GM21619 (cell line): ENCODE data around the gene MIDN.
"Not testable (repeated sequence)": the region's sequence is repeated elsewhere in the genome, so short reads cannot be mapped to it uniquely, and the experiment has no call there.

ENCODE experiments used
- ATAC-seq: cut with Tn5 transposase; IDR thresholded peaks from one replicate; pipeline ENCODE4 v1.9.1; 2021; ENCODE audit not compliant: unreplicated experiment

MIDN gene

GRCh38 chr19:1291761-1292418 lies 43.5 kb downstream of the MIDN start:
- ATAC-seq = no peak

DNA sequence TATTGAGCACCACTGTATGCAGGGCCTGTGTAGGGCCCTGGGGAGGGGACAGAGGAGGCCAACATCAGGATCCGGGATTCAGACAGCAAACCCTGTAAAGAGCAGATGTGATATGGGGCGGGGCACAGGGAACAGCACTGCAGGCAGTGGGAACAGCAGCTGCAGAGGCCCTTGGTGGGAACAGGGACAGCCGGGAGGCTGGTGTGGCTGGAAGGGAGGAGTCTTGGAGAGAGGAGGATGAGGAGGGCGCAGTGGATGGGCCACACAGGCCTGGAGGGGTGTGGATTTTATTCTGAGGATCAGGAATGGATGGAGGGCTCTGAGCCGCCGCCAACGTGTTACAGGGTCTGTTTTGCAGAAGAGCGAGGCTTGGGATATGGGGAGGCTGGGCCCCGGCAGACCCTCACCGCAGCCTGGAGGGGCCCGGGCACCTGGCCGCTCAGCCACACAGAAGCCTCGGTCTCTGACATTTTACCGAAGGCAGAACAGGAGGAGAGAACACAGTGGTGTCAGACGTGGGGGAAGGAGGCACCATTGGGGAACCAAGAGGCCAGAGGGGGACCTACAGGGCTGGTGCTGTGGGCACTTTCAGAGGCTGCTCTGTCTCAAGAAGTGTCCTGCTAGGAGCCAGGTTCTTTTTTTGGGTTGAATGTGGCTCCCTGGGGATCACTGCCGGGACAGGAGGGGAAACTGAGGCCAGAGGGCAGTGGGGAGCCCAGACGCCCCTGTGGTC lies 44.2 kb downstream of the MIDN start:
- ATAC-seq = no peak

DNA sequence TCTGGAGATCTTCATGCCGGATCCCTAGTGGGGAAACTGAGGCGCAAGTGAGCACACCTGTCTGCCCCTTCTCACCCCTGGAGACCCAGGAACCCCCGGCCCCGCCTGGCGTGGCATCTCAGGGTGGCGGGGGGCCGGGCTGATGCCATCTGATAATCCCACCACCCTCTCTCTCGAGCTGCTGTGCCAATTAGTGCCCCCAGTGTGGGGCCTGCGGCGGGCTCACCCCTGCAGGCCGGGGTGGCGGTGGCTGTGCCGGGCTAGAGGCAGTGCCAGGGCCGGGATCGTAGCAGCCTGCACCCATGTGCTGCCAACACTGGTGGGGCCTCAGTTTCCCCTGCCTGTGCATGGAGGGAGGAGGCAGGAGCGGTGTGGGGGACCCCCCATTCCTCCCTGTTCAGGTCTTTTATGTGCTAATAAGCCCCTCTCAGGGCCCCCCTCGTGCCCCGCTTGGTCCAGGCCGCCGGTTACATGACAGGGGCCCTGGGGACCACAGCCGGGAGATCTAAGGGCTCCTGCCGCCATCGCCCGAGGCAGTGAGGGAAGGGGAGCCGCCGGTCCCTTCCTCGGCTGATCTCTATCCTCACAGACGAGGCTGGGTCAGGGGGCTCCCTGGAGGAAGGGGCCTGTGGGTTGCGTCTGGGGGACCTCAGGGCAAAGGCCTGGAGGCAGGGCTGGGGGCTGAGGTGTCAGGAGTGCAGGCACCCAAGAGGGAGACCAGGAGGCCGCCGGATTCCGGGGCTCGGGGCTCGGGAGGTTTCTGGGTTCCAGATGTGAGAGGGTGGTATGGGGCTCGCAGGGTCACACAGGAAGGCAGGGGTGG lies 45.6 kb downstream of the MIDN start:
- ATAC-seq = no peak

- no peak for ATAC-seq
Observed at GRCh38 chr19:1294688-1295087, 46.3 kb downstream of the MIDN start.

DNA sequence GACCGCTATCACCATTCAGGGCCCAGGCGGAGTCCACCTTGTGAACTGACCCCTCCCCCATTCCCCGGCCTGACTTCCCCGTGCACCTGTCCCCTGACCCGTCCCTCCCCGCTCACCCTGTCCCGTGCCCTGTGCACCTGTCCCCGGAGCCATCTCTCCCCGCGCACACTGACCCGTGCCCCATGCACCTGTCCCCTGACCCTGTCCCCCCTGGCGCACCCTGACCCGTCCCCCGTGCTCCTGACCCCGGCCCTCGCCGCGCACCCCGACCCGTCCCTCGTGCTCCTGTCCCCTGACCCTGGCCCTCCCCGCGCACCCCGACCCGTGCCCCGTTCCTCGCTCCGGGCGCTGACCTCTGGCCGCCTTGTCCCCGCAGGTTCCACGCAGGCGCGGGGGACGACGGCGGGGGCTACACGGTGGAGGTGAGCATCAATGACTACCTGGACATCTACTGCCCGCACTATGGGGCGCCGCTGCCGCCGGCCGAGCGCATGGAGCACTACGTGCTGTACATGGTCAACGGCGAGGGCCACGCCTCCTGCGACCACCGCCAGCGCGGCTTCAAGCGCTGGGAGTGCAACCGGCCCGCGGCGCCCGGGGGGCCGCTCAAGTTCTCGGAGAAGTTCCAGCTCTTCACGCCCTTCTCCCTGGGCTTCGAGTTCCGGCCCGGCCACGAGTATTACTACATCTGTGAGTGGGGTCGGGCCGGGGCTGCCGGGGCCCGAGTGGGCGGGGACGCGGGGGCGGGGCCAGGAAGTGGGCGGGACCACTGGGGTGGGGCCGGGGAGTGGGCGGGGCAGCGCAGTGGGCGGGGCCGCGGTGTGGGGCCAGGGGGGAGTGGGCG lies 47.0 kb downstream of the MIDN start:
- no peak for ATAC-seq

- no peak for ATAC-seq
Observed at GRCh38 chr19:1296078-1296477, 47.7 kb downstream of the MIDN start.

- no peak for ATAC-seq
Observed at GRCh38 chr19:1296575-1297271, 48.3 kb downstream of the MIDN start.

GRCh38 chr19:1298235-1298634 lies 49.9 kb downstream of the MIDN start:
- ATAC-seq = no peak

- ATAC-seq = no peak
Observed at GRCh38 chr19:1299801-1300200, 51.4 kb downstream of the MIDN start.

- no peak for ATAC-seq
Observed at GRCh38 chr19:1300744-1301490, 52.5 kb downstream of the MIDN start.

DNA sequence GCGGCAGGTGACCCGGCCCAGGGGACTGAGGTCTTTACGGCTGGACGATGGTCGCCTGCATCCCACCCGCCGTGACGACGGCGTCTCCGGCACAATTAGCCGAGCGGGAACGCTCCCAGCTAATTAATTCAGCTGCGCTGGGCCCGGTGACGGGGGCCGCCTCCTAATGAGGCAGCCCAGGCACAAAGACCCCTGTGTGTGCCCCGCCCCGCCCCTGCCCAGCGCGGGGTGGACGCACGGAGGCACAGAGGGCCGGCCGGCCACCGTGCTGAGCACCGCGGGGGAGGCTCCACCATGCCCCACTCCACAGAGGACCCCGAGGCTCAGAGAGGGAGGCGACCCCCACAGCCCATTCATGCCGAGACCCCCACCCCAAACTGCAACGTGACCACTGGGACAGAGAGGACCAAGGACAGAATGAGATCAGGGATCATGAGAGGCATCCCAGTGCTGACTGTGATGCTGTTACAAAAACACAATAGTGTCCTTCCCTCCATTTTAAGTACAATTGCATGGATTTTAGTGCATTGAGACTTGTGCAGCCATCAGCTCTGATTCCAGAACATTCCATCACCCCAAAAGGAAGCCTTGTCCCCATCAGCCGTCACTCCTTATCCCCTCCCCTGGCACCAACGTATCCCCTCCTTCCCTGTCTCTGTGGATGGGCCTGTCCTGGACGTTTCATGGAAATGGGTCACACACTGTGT lies 54.3 kb downstream of the MIDN start:
- no peak for ATAC-seq

- no peak for ATAC-seq
Observed at GRCh38 chr19:1304197-1304924, 56.0 kb downstream of the MIDN start.

DNA sequence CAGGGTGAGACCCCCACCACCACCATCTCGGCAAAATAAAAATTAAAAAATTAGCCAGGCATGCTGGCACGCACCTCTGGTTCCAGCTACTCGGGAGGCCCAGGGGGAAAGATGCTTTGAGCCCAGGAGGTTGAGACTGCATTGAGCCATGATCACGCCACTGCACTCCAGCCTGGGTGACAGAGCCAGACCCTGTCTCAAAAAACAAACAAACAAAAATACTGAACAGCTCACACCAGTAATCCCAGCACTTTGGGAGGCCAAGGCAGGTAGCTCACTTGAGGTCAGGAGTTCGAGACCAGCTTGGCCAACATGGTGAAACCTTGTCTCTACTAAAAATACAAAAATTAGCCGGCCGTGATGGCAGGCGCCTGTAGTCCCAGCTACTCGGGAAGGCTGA lies 57.0 kb downstream of the MIDN start:
- ATAC-seq = not testable (repeated sequence)

- no peak for ATAC-seq
Observed at GRCh38 chr19:1307320-1307719, 58.9 kb downstream of the MIDN start.

GRCh38 chr19:1307755-1308303 lies 59.4 kb downstream of the MIDN start:
- no peak for ATAC-seq

GRCh38 chr19:1308718-1309117 lies 60.3 kb downstream of the MIDN start:
- no peak for ATAC-seq
